ENCODE data around the gene ACER2.

GRCh38 chr9:19451240-19452087 is 42.7 kb downstream of the ACER2 start:
- TF ChIP-seq CTCF (IDR thresholded peaks at IDR 0.05) (no peak), POLR2AphosphoS5 (IDR thresholded peaks at IDR 0.05; ENCODE audit: insufficient read depth in 1 of 2, low read depth in 1 of 2) (no peak), POLR2A (IDR thresholded peaks at IDR 0.05) (no peak)
